Esophagus squamous epithelium (tissue), 5 donors: ENCODE data around the gene SPTLC3. TPM values are rescaled to one million over a fixed set of nuclear protein-coding genes. Genes with fewer than 3 reads are reported as not detected.

ENCODE experiments used
- DNase-seq: peaks from one replicate; lab custom pipeline; 2025; lab: John Stamatoyannopoulos, UW
- H3K27ac ChIP-seq, 4 donors: fragments of 200-600 bp; sonication (generic); one replicate each; pipeline ENCODE4 v1.5.1; 2016 to 2019; ENCODE audit warnings: mild to moderate bottlenecking in 1 of 4
- H3K27me3 ChIP-seq, 4 donors: fragments of 200-600 bp; sonication (generic); 1 replicate in 3 of 4; 2 replicates in 1 of 4; pipeline versions ENCODE4 v1.5.1 to v1.6.0; 2017 to 2021; ENCODE audit warnings: antibody characterized with exemption in 1 of 4
- H3K36me3 ChIP-seq, 3 donors: fragments of 200-600 bp; sonication (generic); one replicate each; pipeline ENCODE4 v1.5.1; 2016 to 2019
- H3K4me1 ChIP-seq, 3 donors: fragments of 200-600 bp; sonication (generic); one replicate each; pipeline ENCODE4 v1.5.1; 2017 to 2019
- H3K4me3 ChIP-seq, 4 donors: fragments of 200-600 bp; sonication (generic); 1 replicate in 3 of 4; 2 replicates in 1 of 4; pipeline ENCODE4 v1.5.1; 2016 to 2019; ENCODE audit warnings: mild to moderate bottlenecking in 2 of 4, moderate library complexity in 1 of 4
- H3K9me3 ChIP-seq, 3 donors: fragments of 200-600 bp; sonication (generic); one replicate each; pipeline ENCODE4 v1.5.1; 2016 to 2019
- CTCF ChIP-seq, 6 experiments: fragments of 450-650 bp in 4 of 6; fragments of 200-600 bp in 2 of 6; sonication (generic) in 2 of 6; IDR thresholded peaks; one replicate each; pipeline ENCODE4 v1.5.1; 2016 to 2019; ENCODE audit warnings: antibody characterized with exemption in 6 of 6, mild to moderate bottlenecking in 4 of 6, moderate library complexity in 4 of 6
- POLR2A ChIP-seq, 4 donors: fragments of 450-650 bp; IDR thresholded peaks; one replicate each; pipeline ENCODE4 v1.6.1; 2017; ENCODE audit warnings: antibody characterized with exemption in 4 of 4, mild to moderate bottlenecking in 4 of 4, moderate library complexity in 3 of 4
- WGBS, 2 donors: methylation state at CpG; one replicate each; pipeline ENCODE4 v1.1.5; 2018; 5-methylcytosine and 5-hydroxymethylcytosine counted together
- intact Hi-C: fragments of 100-400 bp; cut with DNase I; formaldehyde crosslinking; loops from one replicate; pipeline ENCODE4 v1.15.0; 2022
- total RNA-seq, 4 donors: library from RNA; depleted of rRNA; stranded (reverse); fragments of >200 nt; gene quantifications; one replicate each; pipeline ENCODE4 v1.1.0, GENCODE V29; 2016
- donor health status: DM: yes; HTN: yes; CAD: no.

Gene SPTLC3
- total RNA-seq, 4 donors from 2014 or later, result 6.9 to 9.1 (median 7.3) TPM

- DNase-seq, result no peak
- intact Hi-C loops, result no loop called here
- TF ChIP-seq CTCF (IDR thresholded peaks at IDR 0.05) (peak in 5 of 6 experiments; percentile 35 to 62 (median 45)), POLR2A (IDR thresholded peaks at IDR 0.05) (no peak)
Measured at GRCh38 chr20:12970372-12970821, 38.4 kb upstream of the SPTLC3 start.

GRCh38 chr20:12975833-12976608 is 32.8 kb upstream of the SPTLC3 start:
- DNase-seq, result no peak
- H3K36me3 ChIP-seq, result no peaks in the 10 kb centered on the region
- H3K4me1 ChIP-seq, result no peaks in the 10 kb centered on the region
- H3K27me3 ChIP-seq, result no peaks in the 10 kb centered on the region
- no peak for TF ChIP-seq POLR2A (IDR thresholded peaks at IDR 0.05)
- TF ChIP-seq CTCF (IDR thresholded peaks at IDR 0.05), result no peak
- 76 to 79% methylated on average over 3 to 4 of the region's 4 CpGs for WGBS, 2 donors
- no peak overlapping the region for H3K4me3 ChIP-seq
- intact Hi-C loops, result no loop called here
- H3K9me3 ChIP-seq, result no peaks in the 10 kb centered on the region
- no peak overlapping the region for H3K27ac ChIP-seq

More at GRCh38 chr20:12970372-12970821, 38.4 kb upstream of the SPTLC3 start:
- no peaks in the 10 kb centered on the region for H3K27me3 ChIP-seq
- no peaks in the 10 kb centered on the region for H3K36me3 ChIP-seq
- no peak overlapping the region for H3K27ac ChIP-seq
- H3K4me3 ChIP-seq, result no peak overlapping the region
- no peaks in the 10 kb centered on the region for H3K9me3 ChIP-seq
- no peaks in the 10 kb centered on the region for H3K4me1 ChIP-seq
- WGBS, 2 donors, result 35 to 45% methylated on average over 4 of the region's 4 CpGs

GRCh38 chr20:12976720-12977309 is 32.0 kb upstream of the SPTLC3 start:
- TF ChIP-seq POLR2A (IDR thresholded peaks at IDR 0.05), result no peak
- TF ChIP-seq CTCF (IDR thresholded peaks at IDR 0.05), result no peak
- no peaks in the 10 kb centered on the region for H3K27me3 ChIP-seq
- WGBS, 2 donors, result 80 to 84% methylated on average over 6 of the region's 6 CpGs
- no peak for DNase-seq
- H3K4me3 ChIP-seq, result no peak overlapping the region
- H3K36me3 ChIP-seq, result no peaks in the 10 kb centered on the region
- no peaks in the 10 kb centered on the region for H3K9me3 ChIP-seq
- intact Hi-C loops, result no loop called here
- H3K27ac ChIP-seq, result no peak overlapping the region
- H3K4me1 ChIP-seq, result no peaks in the 10 kb centered on the region

GRCh38 chr20:12977328-12978125 is 31.2 kb upstream of the SPTLC3 start:
- DNase-seq, result no peak
- H3K4me3 ChIP-seq, result no peak overlapping the region
- H3K36me3 ChIP-seq, result no peaks in the 10 kb centered on the region
- WGBS, 2 donors, result 72 to 74% methylated on average over 3 of the region's 3 CpGs
- H3K9me3 ChIP-seq, result no peaks in the 10 kb centered on the region
- no peak overlapping the region for H3K27ac ChIP-seq
- H3K27me3 ChIP-seq, result no peaks in the 10 kb centered on the region
- TF ChIP-seq POLR2A (IDR thresholded peaks at IDR 0.05) (no peak), CTCF (IDR thresholded peaks at IDR 0.05) (no peak)
- intact Hi-C loops, result no loop called here
- H3K4me1 ChIP-seq, result no peaks in the 10 kb centered on the region

GRCh38 chr20:12978126-12978394 is 30.7 kb upstream of the SPTLC3 start:
- no peak overlapping the region for H3K27ac ChIP-seq
- H3K36me3 ChIP-seq, result no peaks in the 10 kb centered on the region
- no peaks in the 10 kb centered on the region for H3K27me3 ChIP-seq
- intact Hi-C loops, result no loop called here
- TF ChIP-seq POLR2A (IDR thresholded peaks at IDR 0.05), result no peak
- TF ChIP-seq CTCF (IDR thresholded peaks at IDR 0.05), result no peak
- no peaks in the 10 kb centered on the region for H3K9me3 ChIP-seq
- 92 to 93% methylated on average over 1 of the region's 1 CpG for WGBS, 2 donors
- no peaks in the 10 kb centered on the region for H3K4me1 ChIP-seq
- DNase-seq, result no peak
- no peak overlapping the region for H3K4me3 ChIP-seq
